RPMI7951 (cell line): ENCODE data around the gene BCL2L2. TPM values are rescaled to one million over a fixed set of nuclear protein-coding genes. Genes with fewer than 3 reads are reported as not detected.

ENCODE experiments used
- DNase-seq: peaks from one replicate; pipeline ENCODE4 v3.0.0-alpha.2; 2012; ENCODE audit warnings: low read depth
- total RNA-seq: library from RNA; depleted of rRNA; stranded (reverse); fragments of >200 nt; shearing (Covaris generic); gene quantifications from 2 replicates; pipeline ENCODE4 v1.2.3, GENCODE V29; 2014; rRNA removed

BCL2L2 gene
- total RNA-seq, 1 experiment from 2014 or later: 9.5 TPM

GRCh38 chr14:23355871-23356435 lies 49.3 kb downstream of the BCL2L2 start:
- DNase-seq: no peak

DNA sequence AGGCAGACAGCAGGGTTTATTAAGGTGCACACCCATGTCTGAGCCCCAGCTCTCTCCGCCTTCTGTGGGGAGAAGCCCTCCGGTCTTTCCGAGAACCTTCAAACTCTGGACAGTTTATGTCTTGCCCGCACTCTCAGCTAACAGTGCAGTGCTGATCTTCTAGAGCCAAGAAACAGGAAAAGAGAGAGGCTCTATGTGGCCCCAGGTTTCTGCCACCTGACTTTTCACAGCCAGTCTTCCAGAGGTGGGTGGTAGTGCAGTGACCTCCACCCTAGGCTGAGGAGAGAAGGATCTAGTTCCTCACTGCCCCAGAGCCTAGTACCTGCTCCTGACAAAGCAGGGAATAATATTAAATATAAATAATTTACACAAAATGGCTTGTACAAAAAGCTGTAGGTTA lies 50.0 kb downstream of the BCL2L2 start:
- no peak for DNase-seq

DNA sequence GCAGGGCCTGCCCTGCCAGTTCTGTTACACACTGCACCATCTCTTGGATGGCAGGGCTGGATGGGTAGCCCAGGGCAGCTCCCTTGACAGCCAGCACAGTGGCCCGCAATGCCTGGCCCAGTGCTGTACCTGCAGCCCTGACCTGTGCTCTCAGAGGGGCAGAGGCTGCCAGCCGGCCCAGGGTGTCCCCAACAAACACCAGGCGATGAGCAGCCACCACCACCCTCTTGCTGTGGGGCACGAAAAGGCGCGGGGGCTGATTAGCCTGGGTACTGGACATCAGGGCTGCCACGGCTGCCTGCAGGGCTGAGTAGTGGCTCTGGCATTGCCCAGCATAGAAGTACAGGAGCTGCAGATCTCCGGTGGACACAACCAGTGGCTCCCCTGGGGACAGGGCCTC lies 50.6 kb downstream of the BCL2L2 start:
- DNase-seq: no peak

DNA sequence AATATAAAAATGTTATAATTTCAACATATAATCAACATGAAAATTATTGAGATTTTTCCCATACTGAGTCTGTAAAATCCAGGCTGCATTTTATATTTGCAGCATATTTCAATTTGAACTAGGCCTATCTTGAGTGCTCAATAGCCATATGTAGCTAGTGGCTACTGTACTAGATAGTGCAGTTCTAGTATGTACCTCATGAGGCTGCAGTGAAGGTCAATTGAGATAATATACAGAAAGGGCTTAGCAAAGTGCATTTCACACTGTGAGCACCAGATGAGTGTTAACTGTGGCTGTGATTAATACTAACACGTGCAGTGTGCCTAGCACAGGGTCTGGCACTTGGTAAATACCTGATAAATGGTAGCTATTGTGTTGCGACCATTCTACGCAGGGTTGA lies 51.4 kb downstream of the BCL2L2 start:
- no peak for DNase-seq

DNA sequence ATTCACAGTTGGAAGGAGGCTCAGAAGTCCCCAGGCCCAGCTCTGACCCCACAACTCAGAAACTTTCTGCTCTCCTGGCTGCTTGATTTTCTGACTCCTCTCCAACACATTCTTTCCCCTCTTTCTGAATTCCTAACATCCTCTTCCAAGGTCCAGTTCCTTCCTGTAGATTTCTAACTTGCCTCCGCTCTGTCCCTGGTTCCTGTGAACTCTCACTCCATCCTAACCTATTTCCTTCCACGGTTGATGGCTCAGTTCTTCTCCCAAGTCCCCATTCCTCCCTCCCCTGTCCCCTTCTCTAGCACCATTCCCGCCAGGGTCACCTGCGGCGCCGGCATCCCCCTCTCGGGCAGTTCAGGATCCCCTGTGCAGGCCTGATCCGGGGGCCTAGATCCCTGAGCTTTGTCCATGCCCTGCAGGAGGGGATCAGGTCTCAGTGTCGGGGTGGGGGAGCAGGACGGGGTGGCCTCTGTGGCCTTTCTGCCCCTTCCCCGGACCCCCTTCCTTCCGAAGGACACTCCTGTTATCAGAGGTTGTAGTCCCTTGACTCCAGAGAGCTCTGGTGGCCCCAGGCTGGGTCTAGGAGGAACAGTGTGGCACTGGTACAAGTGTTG lies 52.0 kb downstream of the BCL2L2 start:
- DNase-seq: no peak

DNA sequence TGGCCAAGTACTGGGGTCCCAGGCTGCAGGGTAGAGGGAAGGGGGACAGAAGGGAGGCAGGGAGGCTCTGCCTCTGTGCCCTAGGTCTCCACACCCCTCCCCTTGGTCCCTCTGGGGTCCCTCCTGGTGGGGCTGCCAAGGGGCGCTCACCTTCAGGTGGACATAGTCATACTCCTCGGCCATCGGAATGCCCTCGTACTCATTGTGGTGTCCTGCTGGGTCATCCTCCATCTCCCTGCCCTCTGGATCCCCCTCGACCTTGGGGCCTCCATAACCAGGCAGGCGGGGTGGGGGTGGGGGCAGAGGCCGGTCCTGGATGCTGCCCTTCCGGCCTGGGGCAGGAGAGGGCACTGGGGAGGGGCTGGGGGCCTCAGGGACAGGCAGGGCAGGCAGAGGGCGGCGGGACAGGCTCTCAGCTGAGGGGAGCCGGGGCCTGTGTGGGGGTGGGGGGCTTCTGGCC lies 52.6 kb downstream of the BCL2L2 start:
- no peak for DNase-seq

GRCh38 chr14:23359722-23360447 lies 53.3 kb downstream of the BCL2L2 start:
- DNase-seq: no peak

DNA sequence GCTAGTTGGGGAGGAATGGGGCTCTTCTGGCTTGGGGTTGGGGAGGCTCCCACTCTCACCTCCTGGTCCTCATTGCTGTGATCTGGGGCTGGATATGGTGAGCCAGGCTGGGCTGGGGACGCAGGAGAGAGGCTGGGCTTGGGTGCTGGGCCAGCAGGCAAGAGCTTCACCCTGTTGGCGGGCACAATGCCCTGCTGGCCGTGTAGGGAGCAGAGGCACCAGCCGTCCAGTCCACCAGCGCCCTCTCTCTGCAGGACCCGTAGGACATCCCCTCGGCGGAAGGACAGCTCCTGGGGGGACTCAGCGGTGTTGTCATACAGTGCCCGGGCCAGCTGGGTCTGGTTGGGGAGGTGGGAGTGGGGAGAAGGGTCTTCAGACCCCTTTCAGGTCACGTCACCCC lies 53.9 kb downstream of the BCL2L2 start:
- no peak for DNase-seq

DNA sequence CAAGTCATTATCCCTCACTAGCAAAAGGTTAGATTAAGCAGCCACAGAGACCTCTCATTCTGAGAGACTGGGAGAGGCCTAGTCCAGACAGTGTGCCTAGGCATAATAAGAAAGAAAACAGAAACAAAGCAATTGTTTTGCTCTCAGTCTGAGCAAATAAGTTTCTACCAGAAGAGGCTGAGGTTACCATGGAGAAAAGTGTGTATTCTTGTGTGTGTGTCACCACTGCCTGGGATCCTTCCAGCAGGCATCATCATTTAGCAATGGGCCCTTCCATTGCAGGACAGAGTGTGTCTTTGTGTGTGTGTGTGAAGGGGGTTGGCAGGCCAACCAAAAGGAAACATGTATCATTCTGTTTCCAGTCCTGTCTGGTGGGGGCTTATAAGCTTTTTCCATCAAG lies 54.7 kb downstream of the BCL2L2 start:
- DNase-seq: no peak

Other genes starting within 250 kb of the BCL2L2 start
- gene CDH24, start 249.3 kb upstream of the BCL2L2 start, total RNA-seq: 6.7 and 8.3 TPM in 2 replicates
- 37.1 and 38.9 TPM in 2 replicates for gene ACIN1, start 211.7 kb upstream of the BCL2L2 start, total RNA-seq
- 62.0 and 65.7 TPM in 2 replicates for gene C14orf119, start 211.3 kb upstream of the BCL2L2 start, total RNA-seq
- not detected in 2 replicates for gene CIROP, start 201.8 kb upstream of the BCL2L2 start, total RNA-seq
- gene CEBPE, start 187.6 kb upstream of the BCL2L2 start, total RNA-seq: not detected in 2 replicates
- 1.6 and 2.8 TPM in 2 replicates for gene SLC7A8, start 123.2 kb upstream of the BCL2L2 start, total RNA-seq
- gene RNF212B, start 68.9 kb upstream of the BCL2L2 start, total RNA-seq: not detected in 2 replicates
- 6.4 and 9.9 TPM in 2 replicates for gene HOMEZ, start 20.7 kb upstream of the BCL2L2 start, total RNA-seq
- gene PPP1R3E, start 4.0 kb upstream of the BCL2L2 start, total RNA-seq: 3.0 and 4.3 TPM in 2 replicates
- gene PABPN1, start 14.6 kb downstream of the BCL2L2 start, total RNA-seq: 45.6 and 49.7 TPM in 2 replicates
- 7.4 and 10.4 TPM in 2 replicates for gene SLC22A17, start 46.1 kb downstream of the BCL2L2 start, total RNA-seq
- gene EFS, start 58.3 kb downstream of the BCL2L2 start, total RNA-seq: 2.8 TPM in 2 replicates
- not detected in 2 replicates for gene IL25, start 66.0 kb downstream of the BCL2L2 start, total RNA-seq
- 0.49 and 0.60 TPM in 2 replicates for gene CMTM5, start 70.2 kb downstream of the BCL2L2 start, total RNA-seq
- gene MYH6, start 101.4 kb downstream of the BCL2L2 start, total RNA-seq: not detected in 2 replicates
- not detected in 2 replicates for gene MYH7, start 128.8 kb downstream of the BCL2L2 start, total RNA-seq
- 51.5 and 55.2 TPM in 2 replicates for gene NGDN, start 162.9 kb downstream of the BCL2L2 start, total RNA-seq
- gene ZFHX2, start 244.9 kb downstream of the BCL2L2 start, total RNA-seq: not detected in 2 replicates
- 8.4 and 12.4 TPM in 2 replicates for gene THTPA, start 249.4 kb downstream of the BCL2L2 start, total RNA-seq